H54 (cell line): ENCODE data around the gene GABRG3.
"Not testable (repeated sequence)": the region's sequence is repeated elsewhere in the genome, so short reads cannot be mapped to it uniquely, and the experiment has no call there.

Experiments
- DNase-seq: peaks from one replicate; pipeline ENCODE4 v3.0.0; 2011; ENCODE audit warnings: low spot score, mixed read lengths; ENCODE audit not compliant: insufficient read length
- FAIRE-seq: peaks from 3 replicates; lab custom pipeline; 2011; peaks lifted over from hg19 to GRCh38; lab: Jason Lieb, UNC
- POLR2A ChIP-seq: IDR thresholded peaks from 2 replicates; pipeline ENCODE4 v1.6.1; 2011; ENCODE audit warnings: low read depth, mild to moderate bottlenecking, low read length

Gene GABRG3

DNA sequence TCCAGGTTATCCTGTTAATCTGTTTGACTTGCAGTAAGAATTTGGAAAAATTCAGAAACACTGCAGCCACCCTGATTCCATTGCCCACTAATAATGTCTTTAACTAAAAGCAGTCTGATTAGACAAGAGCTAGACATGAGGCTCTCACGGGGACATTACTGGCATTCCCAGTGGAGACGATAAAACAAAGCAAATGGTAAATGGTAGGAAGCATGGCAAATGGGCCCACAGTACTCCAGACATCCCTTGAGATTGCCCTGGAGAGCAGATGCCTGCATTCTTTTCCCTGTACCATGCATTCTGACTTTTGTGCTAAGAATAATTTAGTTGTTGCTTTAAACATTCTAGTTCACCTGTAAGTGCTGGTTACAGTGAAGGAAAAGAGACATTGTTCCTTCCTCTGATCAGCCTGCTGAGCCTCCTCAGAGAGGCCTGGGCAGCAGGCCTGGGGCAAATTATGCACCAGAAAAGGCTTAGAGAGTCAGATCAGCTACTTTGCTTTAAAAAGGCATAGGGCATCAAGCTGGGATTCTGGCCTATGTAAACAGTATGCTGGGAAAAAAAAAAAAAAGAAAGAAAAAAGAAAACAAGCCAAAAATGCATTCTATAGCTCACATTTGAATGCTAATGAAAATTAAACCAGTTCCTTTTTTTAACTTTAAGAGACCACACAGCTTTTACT is 204.6 kb downstream of the GABRG3 start:
- no peak for TF ChIP-seq POLR2A
- DNase-seq (no peak), FAIRE-seq (no peak)

DNA sequence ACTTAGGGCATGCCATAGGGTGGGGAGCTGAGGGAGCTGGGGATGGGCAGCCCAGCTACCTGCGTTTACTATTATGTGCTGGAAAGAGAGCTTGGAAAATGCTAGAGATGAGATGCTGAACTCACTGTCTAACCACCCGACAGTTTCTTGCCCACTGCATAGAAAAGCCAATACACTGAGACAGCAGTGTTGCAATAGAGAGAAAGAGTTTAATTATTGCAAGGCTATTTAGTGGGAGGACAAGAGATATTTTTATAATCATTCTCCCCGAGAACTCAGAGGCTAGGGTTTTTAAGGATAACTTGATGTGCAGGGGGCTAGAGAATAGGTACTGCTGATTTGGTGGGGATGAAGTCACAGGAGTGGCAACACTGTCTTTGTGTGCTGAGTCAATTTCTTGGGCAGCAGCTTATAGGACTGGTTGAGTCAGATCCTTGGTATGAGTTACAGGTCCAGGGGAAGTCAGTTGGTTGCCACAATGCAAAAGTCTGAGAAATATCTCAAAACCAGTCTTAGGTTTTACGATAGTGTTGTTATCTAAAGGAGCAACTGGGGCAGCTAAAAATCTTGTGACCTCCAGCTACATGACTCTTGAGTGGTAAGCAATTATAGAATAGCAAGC is 205.9 kb downstream of the GABRG3 start:
- no peak for FAIRE-seq
- TF ChIP-seq POLR2A: no peak
- no peak for DNase-seq

DNA sequence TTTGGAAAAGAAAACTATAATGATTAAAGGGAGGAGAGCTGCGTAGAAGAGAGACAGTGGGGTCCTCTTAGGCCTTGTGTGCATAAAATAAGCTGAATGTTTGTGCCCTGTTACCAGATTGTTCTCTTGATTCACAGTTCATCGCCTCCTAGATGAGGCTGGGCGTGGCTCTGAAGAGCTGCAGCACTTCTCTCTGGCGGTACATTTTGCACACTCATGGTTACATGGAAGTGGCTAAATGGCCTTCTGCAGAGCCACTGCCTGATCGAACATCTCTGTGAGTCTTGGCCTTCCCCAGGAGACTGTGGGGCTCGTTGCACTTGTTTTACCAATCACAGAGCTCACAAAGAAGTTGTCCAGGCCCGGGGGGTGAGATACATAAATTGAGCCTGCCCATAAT is 208.8 kb downstream of the GABRG3 start:
- DNase-seq (no peak), FAIRE-seq (no peak)
- no peak for TF ChIP-seq POLR2A

DNA sequence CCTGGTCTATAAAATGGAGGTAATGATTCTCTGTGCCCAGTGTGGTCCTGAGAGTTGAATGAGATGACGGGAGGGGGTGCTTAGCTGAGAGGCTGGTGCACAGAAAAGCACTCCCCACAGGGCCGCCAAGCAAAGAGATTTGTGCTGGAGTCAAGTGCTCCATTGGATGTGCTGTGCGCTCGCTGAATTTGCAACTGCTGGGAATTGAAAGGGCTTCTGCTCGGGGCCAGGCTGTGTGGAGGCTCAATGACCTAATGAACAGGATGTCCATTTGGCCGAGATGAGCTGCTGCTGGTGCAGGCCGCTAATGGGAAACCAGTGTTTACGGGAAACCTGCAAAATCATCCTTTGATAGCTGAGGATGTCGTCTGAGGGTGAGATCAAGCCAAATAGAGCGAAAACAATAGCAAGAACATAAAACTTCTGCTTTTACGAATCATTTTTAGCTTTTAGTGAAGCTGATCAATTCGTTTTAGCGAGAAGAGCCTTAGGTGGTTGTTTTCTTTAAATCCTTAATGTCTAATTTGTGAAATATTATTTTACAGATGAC is 211.7 kb downstream of the GABRG3 start:
- FAIRE-seq (no peak), DNase-seq (no peak)
- TF ChIP-seq POLR2A: no peak

DNA sequence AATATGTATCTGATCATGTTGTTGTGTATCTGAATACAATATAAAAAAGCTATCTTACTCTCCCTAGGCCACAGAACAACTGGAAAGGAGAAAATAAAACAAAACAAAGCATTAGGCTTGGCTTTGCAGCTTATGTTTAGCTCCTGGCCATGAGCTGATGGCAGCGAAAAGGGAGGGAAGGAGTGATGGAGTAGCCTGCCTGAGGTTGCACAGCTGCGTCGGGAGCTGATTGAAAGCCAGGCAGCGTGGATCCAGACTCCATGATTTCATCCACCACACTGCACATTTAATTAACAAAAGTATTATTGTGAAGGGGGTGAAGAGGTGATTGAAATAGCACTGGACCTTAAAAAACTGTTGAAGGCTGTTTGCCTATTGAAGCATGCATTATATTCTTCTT is 212.2 kb downstream of the GABRG3 start:
- DNase-seq (no peak), FAIRE-seq (no peak)
- no peak for TF ChIP-seq POLR2A

DNA sequence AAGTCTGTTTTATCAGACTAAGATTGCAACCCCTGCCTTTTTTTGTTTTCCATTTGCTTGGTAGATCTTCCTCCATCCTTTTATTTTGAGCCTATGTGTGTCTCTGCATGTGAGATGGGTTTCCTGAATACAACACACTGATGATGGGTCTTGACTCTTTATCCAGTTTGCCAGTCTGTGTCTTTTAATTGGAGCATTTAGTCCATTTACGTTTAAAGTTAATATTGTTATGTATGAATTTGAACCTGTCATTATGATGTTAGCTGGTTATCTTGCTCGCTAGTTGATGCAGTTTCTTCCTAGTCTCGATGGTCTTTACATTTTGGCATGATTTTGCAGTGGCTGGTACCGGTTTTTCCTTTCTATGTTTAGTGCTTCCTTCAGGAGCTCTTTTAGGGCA is 220.5 kb downstream of the GABRG3 start:
- not testable (repeated sequence) for DNase-seq, FAIRE-seq

DNA sequence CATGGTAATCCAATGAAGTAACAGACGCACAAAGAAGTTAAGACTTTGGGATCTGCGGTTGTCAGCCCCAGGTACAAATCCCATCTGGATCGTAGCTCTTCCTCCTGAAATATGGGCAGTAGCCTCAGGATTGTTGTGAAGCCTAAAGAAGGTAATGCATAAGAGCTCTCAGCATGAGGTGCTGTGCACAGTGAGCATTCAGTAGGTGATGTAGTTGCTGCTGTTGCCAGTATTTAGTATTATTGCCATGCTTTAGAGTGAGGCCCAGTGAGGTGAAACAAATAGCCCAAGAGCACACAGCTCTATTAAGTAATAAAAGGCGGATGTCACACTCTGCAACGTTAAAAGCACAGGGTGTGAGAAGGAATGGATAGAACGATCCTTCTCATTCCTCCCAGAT is 225.7 kb downstream of the GABRG3 start:
- no peak for FAIRE-seq
- no peak for TF ChIP-seq POLR2A

DNA sequence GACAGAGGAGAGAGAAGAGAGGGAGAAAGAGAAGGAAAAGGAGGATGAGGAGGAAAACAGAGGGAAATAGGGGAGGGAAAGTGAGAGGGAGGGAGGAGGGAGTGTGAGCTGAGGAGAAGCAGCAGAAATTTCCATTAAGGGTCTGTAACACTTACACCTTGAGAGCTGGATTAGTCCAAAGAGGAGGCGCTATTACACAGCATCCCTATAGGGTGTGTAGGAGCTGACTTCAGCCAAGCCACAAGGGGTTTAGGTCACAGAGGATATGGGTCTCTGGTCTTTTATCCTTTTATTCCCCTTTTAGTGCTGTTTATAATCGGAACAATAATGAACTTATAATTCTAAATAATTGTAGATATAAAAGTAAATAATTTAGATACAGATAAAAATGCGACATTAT is 230.4 kb downstream of the GABRG3 start:
- no peak for TF ChIP-seq POLR2A
- FAIRE-seq: no peak
- no peak for DNase-seq

More for the DNA sequence above, 225.7 kb downstream of the GABRG3 start:
- no peak for DNase-seq

DNA sequence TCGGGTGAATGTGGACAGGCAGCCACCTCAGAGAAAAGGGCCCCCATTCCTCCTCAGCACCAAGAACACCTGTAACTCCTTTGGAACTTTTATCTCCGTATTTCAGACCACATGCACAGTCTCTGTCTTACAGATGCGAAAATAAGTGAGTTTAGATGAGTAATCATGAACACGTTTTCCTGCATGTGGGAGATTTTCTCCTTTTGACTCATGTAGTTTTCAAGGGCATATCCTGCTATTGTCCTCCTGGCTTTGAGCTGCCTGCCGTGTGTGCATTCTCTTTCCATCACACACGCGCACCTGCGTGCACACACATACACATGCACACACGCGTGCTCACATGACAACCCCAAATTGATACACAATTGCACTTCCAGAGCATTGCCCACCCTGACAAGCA is 239.2 kb downstream of the GABRG3 start:
- no peak for FAIRE-seq
- TF ChIP-seq POLR2A: no peak

DNA sequence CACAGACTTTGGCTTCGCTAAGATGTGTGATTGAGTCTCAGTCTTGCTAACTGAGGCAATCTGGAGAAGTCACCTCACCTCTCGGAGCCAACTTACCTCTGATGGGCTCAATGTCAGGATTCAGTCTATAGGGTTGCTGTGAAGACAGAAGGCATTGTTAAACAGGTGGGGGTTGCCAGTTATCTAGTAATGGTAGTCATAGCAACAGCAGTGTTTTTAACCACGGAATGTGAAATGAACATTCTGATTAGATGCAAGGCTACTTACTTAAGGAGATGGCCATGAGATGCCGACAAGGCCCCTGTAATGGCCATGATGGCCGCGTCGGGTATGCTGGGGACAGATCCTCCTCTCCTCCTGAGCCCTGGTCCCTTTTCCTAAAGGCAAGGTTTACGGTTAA is 243.1 kb downstream of the GABRG3 start:
- FAIRE-seq: no peak
- TF ChIP-seq POLR2A: no peak
- no peak for DNase-seq

More for the DNA sequence above, 239.2 kb downstream of the GABRG3 start:
- DNase-seq: no peak

DNA sequence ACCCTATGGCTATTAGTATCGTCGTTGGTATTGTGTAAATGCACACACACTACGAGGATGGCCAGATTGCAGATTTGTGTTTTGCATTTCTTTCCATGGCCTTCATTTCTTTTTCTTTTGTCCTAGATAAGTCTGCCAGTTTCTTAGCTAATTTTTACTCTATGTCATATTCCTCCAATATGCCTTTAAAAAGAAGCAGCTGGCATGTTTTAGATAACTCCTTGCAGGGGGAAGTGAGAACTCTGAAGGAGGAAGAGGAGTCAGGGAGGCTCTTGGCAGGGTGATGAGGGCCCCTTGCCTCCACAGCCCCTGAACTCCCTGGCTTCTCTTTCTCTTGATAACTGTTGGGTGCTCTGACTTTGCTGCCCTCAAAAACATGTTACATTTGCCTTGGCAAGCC is 244.0 kb downstream of the GABRG3 start:
- DNase-seq: no peak
- TF ChIP-seq POLR2A: no peak
- no peak for FAIRE-seq

DNA sequence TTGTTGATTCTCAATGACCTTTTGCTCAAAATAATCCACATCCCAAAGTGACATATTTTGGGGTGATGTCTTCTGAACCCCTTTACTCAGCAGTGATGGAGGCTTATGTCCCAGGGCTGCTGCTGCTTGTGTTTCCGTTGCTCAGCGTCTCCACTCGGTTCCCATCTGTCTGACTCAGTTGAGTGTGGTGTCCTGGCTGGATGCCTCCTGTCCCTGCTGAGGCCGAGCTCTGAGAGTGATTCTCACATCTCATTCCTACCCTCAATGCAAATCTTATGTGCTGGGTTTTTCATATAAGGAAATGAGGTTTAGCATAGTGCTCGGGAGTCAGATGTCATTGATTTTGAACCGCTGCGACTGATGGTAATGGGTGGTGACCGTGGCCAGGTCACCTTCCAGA is 247.4 kb downstream of the GABRG3 start:
- DNase-seq (no peak), FAIRE-seq (no peak)
- no peak for TF ChIP-seq POLR2A

DNA sequence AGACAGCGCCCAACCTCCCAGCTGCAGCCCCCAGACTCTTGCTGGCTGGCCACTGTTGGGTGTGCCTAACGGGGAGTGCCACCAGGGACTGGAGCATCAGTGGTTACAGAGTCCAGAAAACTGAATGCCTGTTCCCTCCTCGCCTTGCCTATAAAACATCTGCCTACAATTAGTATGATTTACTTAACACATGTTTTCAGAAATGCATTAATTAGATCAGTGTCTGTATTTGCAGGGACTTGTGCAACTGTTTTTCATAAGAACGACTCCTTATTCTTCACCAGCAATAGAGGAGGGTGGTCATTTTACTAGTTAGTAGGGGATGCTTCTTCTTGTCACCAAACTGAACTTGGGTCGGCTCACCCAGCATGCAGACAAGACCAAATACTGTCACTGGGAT is 248.7 kb downstream of the GABRG3 start:
- FAIRE-seq (no peak), DNase-seq (no peak)

DNA sequence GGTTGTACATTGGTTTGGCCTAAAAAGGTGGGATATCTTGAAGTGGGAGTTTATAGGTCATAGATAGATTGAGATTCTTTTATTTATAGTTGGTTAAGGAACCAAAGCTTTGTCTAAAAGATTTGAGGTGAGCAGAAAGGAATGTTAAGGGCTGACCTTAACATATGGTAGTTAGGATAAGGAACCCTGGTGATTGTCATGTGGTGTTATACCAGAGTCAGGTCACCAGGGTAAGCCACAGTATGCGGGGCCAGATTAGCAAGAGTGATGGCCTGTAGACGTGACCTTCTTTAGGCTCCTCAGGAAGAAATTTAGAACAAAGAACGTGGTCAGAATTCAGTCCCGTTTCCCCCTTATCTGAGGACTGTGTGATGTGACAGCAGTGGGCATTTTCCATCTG is 249.2 kb downstream of the GABRG3 start:
- TF ChIP-seq POLR2A: no peak
- no peak for FAIRE-seq
- DNase-seq: no peak

More for the DNA sequence above, 248.7 kb downstream of the GABRG3 start:
- TF ChIP-seq POLR2A: no peak

DNA sequence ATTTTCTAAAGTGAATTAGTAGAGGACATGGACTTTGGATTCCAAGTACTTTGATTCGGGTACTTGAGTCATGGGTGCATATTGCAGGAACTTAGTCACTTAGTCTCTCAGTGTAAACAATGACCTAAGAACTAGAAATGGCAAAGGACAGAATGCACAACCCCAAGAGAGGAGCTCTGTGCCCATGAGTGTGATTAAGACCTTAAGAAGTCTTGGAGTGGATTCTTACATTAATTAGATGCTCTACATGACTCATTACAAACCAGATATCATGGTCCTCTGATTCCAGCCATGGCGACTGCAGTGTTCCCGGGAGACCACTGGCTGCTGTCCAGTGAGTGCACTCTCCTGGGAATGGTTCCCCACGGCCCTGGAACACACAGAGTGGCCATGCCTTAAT is 251.5 kb downstream of the GABRG3 start:
- FAIRE-seq (no peak), DNase-seq (no peak)
- TF ChIP-seq POLR2A: no peak
